Fibroblast of upper back skin (primary cell): Measurements from ENCODE around the gene BRD7.

Source experiments
- DNase-seq: peaks from one replicate; pipeline ENCODE4 v3.0.0-alpha.2; 2013

The BRD7 gene

DNA sequence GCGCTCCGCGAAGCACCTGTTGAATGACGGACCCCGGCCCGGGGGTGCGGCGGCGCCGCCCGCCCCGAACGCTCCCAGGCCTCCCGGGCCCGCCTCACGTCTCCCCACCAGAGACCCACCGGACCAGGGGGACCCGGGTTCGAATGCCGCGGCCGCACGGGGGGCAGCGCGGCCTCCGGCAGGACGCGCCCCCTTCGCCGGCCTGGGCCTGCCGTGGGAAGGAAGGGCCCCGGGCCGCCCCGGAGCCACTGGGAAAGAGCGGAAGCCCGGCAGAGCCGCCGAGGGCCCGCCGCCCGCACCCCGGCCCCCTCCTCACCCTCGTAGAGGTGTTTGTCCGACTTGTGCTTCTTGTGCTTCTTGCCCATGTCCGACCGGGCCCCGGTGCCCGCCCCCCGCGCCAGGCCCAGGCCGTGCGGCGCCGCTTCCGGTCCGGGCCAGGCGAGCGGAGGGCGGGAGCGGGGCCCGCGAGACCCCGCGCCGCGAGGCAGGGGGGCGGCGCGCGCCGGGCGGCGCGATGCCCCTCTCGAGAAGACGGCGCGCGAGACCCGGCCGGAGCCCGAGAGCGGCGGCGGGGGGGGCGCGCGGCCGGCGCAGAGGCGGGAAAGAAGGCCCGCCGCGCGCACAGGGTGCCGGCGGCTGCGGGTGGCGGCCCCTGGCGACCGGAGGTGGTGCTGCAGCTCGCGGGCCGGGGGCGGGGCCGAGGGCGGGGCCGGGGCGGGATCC lies at the start of gene BRD7:
Gene BRD7 (minus strand): TSS at position 579 of the 723 bp plus-strand sequence. CDS start 214 bp downstream, at position 365.
- peak; percentile 58 for DNase-seq

DNA sequence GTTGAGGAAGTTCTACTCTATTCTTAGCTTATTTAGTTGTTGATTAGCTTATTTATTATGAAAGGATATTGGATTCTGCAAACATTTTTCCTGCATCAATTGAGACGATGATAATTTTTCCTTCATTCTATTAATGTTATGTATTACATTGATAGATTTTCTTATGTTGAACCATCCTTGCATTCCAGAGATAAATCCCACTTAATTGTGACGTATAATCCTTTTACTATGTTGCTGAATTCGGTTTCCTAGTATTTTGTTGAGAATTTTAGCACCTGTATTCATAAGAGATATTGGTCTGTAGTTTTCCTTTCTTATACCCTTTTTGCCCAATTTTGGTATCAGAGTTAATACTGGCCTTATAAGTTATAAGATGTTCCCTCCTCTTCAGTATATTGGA lies 47.6 kb upstream of the BRD7 start:
- no peak for DNase-seq

- DNase-seq: peak; percentile 41
Measured at GRCh38 chr16:50414152-50414551, 45.4 kb upstream of the BRD7 start.

DNA sequence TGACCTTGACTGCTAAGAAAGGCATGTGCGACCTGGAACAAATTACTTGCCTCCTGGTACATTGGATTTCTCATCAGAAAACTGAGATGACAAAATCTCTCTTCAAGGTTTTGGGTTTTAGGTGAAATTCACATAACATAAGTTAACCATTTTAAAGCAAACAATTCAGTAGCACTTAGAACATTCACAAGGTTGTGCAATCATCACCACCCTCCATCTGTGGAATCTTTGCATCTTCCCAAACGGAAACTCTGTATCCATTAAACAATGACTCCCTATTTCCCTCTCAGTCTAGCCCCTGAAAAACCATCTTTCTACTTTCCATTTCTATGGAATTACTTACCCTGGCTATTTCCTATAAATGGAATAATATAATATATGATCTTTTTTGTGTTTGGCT lies 42.2 kb upstream of the BRD7 start:
- DNase-seq: no peak

- no peak for DNase-seq
Measured at GRCh38 chr16:50408001-50408561, 39.3 kb upstream of the BRD7 start.

GRCh38 chr16:50407351-50407750 lies 38.6 kb upstream of the BRD7 start:
- DNase-seq: no peak

- no peak for DNase-seq
Measured at GRCh38 chr16:50403491-50403890, 34.7 kb upstream of the BRD7 start.

- no peak for DNase-seq
Measured at GRCh38 chr16:50402298-50402895, 33.6 kb upstream of the BRD7 start.

DNA sequence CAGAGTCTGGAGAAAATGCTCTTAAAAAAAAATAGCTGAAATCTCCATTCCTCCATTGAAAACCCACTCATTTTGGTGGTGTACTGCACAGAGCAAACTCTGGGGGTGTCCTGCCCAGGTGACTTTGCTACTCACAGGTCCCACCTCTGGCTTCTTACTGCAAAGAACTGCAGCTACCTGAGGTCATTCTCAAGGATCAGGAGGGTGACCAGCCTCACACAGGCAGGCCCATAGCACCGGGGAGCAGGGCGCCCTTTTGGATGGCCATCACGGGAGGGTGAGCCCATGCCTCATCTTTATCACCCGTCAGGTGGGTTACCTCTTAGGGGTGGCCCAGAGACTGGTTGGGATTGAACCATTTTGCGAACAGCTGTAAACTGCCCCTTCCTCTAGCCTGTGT lies 32.6 kb upstream of the BRD7 start:
- DNase-seq: no peak

DNA sequence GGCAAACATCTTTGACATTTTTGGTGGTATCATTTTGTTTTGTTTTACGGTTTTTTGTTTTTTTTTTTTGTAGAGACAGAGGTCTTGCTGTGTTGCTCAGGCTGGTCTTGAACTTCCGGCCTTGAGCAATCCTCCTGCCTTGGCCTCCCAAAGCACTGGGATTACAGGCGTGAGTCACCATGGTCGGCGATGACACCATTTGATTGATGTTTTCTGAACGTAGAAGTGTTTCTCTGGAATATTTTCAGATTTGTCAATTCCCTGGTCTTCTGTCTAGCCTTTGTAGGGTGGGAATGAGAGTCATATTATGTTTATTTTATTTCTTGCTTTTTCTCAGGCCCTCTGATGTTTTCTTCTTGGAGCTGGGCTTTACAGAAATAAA lies 32.2 kb upstream of the BRD7 start:
- DNase-seq: no peak

GRCh38 chr16:50400312-50400966 lies 31.7 kb upstream of the BRD7 start:
- no peak for DNase-seq

DNA sequence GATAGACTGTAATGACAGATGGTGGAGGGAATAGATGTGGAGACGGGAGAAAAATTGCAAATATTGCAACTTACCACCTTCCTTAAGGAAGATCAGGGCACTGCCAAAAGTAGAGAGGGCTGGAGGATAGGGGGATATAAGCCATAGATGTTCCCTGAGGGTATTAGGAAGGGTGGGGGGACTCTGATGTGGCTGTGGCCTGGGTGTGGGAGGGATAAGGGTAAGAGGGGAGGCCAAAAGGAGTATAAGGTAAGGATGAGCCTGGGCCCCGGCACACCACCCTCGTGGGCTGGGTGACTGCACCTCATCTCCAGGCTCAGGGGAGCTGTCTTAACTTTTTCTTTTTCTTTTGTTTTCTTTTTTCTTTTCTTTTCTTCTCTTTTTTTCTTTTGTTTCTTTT lies 30.6 kb upstream of the BRD7 start:
- no peak for DNase-seq

- no peak for DNase-seq
Measured at GRCh38 chr16:50398336-50398735, 29.5 kb upstream of the BRD7 start.

DNA sequence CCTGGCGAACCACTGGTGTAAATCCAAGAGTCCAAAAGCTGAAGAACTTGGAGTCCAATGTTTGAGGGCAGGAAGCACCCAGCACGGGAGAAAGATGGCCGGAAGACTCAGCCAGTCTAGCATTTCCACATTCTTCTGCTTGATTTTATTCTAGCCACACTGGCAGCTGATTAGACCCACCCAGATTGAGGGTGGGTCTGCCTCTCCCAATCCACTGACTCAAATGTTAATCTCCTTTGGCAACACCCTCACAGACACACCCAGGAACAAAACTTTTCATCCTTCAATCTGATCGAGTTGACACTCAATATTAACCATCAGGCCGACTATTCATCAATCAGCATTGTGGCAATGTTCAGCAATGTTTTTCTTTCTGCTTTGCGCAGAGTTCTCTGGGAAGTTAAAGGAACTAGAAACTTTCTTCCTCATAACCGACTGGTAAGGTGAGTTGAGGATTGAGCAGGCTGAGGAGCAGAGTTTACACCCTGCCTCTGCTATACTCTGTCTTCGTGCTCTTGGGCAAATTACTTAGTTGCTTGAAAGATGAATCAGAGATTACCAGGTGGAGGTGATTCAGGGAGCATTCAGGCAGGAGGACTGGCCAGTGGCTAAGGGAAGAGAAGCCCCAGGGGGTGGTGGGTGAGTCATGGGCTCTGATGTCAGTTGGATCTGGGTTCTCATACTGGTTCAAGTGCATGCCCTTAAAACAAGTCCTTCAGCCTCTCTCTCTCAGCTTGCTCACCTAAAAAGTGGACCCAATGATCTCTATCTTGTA lies 28.2 kb upstream of the BRD7 start:
- peak; percentile 49 for DNase-seq

GRCh38 chr16:50395763-50396710 lies 27.2 kb upstream of the BRD7 start:
- DNase-seq: no peak

DNA sequence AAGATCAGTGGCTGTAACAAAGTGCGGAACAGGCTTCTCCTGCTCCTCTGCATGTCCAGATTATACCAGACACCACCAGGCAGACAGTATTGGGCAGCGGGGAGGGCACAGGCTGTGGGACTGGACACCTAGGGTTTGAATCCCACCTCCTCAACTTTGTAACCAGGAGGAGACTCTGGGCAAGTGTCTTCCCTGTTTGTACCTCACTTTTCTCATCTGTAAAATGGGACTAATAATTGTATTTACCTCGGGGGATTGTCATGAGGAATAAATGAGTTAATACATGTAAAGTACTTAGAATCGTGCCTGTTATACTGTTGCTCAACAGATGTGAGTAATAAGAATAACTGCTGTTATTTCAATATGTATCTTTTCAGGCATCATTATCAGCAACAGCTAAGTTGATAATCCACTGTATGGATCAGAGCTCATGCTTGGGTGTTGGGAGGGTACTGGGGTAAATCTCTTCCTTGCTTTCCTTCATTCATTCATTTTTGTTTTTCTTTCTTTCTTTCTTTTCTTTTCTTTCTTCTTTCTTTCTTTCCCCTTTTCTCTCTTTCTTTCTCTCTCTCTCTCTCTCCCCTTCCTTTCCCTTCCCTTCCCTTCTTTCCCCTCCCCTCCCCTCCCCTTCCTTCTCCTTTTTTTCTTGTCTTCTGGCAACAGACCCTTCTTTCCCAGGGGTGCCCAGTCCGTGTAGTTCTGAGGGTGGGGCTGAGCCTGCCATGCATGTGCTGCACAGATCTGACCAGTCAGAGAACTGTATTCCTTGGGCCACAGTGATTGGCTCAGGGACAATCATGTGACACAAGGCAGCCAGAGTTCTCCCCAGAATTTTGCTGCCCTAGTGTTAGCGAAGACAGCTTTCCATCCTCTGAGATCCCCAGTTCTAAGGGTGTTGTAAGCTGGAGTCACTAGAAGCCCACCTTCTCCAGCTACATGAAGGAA lies 25.3 kb upstream of the BRD7 start:
- DNase-seq: no peak

DNA sequence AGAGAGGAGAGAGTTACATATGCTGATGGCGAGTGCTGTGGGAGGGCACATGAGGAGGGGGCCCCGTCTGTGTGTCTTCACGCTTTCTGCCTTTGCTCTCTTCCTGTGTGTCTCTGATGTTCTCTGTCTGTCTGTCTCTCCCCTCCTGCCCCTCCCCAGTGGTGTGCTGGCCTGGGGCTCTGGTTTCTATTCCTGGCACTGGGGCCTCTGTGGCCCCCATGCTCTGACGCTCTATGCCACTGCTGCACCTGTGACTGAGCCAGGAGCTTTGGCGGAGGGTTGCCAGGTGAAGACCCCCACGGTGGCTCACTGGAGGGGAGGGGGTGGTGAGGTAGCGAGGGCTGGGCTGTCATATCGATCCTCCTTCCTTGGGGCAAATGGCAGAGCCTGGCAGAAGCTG lies 24.6 kb upstream of the BRD7 start:
- no peak for DNase-seq

GRCh38 chr16:50390914-50391716 lies 22.3 kb upstream of the BRD7 start:
- DNase-seq: peak; percentile 23

- DNase-seq: no peak
Measured at GRCh38 chr16:50390371-50390771, 21.6 kb upstream of the BRD7 start.

DNA sequence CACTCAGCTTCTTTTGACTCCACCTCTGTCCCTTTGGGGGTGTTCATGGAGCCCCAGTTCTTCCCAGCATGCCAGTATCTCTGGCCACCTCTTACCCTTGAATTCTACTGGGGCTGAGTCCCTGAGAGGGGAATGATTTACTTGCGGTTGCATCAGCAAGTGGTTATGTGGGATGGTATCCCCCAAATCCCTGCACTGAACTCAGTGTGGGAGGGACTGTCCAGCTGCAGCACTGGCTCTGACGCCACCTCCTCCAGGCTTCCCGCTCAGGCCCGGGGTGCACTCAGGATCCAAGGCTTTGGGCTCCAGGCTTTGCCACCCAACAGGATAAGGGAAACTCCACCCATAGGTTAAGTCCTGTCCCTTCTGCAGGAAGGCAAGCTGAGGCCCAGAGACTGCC lies 21.1 kb upstream of the BRD7 start:
- DNase-seq: peak; percentile 23
